ENCODE measurements around the gene MAP3K19. TPM values are rescaled to one million over a fixed set of nuclear protein-coding genes. Genes with fewer than 3 reads are reported as not detected.
"Not testable (repeated sequence)": the region's sequence is repeated elsewhere in the genome, so short reads cannot be mapped to it uniquely, and the experiment has no call there.

The MAP3K19 gene
- total RNA-seq, 4 donors from 2014 or later: not detected

DNA sequence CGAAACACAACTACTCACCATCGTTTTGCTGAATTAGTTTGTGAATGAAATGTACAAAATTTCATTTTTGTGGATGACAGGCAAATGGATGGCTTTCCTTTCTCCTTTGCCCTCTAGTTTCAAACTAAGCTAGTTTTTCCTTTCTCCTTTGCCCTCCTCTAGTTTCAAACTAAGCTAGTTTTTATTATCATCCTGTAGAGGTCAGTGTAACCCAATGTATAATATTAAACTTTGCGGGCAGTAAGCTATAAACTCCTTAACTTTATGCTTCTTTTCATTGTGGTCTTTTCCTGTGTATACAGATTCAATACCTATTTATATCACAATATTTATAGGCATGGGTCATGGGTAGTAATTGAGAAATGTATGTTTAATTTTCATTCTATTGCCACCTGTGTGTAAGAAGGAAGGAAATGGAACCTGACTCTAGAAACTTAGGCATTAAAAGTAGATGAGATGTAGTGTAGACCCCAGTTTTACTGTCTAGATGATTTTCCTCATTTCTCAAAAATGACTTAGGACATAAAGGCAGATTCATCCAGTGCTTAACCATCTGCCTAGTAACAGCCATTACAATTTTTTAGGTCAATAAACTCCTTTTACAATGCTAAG is 58.1 kb downstream of the MAP3K19 start:
- ATAC-seq (ENCODE audit: low FRiP score) (no peak), DNase-seq (ENCODE audit: low spot score) (no peak)
- TF ChIP-seq, protein P1, sequence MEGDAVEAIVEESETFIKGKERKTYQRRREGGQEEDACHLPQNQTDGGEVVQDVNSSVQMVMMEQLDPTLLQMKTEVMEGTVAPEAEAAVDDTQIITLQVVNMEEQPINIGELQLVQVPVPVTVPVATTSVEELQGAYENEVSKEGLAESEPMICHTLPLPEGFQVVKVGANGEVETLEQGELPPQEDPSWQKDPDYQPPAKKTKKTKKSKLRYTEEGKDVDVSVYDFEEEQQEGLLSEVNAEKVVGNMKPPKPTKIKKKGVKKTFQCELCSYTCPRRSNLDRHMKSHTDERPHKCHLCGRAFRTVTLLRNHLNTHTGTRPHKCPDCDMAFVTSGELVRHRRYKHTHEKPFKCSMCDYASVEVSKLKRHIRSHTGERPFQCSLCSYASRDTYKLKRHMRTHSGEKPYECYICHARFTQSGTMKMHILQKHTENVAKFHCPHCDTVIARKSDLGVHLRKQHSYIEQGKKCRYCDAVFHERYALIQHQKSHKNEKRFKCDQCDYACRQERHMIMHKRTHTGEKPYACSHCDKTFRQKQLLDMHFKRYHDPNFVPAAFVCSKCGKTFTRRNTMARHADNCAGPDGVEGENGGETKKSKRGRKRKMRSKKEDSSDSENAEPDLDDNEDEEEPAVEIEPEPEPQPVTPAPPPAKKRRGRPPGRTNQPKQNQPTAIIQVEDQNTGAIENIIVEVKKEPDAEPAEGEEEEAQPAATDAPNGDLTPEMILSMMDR (IDR thresholded peaks at IDR 0.05): no peak

DNA sequence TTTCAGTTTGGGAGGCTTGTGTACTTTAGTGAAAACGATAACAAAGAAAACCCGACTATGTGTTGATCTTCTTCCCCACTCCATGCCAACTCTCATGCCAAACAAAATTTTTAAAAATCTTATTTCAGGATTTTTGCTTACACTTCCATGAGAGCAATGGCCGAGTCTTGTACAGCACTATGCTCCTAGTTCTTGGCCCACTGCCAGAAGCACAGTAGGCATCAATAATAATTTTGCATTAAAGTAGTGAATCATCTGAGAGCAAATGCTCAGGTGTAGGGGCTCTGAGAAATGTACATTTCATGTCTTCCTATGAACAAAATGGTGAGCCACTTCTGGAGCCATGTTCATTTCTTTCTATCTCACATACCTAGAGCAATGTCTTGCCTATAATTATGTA is 62.2 kb downstream of the MAP3K19 start:
- no peak for DNase-seq (ENCODE audit: low spot score)
- TF ChIP-seq, protein P1 (IDR thresholded peaks at IDR 0.05): no peak
- no peak for ATAC-seq (ENCODE audit: low FRiP score)

DNA sequence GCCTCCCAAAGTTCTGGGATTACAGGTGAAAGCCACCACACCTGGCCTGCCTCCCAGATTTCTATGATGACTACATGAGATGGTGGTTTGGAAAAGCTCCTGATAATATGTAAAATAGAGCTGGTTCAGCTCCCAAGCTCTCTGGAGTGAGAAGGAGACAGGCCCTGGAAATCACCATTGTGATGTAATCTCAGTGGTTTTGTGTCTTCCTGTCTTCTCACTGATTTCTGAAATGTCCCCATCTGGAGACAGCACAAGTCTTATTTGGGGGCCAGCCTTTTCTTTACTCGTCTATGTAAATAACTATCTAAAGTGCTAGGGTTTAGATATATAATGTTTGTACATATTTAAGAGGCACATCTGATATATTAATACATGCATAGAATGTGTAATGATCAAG is 64.6 kb downstream of the MAP3K19 start:
- no peak for ATAC-seq (ENCODE audit: low FRiP score)

DNA sequence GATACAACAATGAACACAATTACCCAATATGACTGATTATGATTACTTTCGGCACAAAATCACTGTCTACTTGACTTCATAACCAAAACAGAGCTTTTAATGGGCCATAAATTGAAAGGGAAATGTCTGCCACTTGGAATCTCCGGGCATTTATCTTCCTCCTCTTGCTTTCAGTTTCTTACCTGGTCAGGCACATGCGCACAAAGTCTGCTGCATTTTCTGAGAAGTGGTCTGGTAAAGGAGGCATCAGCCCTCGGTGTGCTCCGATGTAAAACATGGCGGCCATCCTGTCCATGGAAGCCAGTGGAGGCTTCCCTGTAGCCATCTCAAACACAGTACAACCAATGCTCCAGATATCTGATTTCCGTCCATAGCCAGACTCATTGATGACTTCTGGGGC is 66.6 kb downstream of the MAP3K19 start:
- DNase-seq (ENCODE audit: low spot score) (no peak), ATAC-seq (ENCODE audit: low FRiP score) (no peak)
- TF ChIP-seq, protein P1 (IDR thresholded peaks at IDR 0.05): no peak

More for the DNA sequence above, 64.6 kb downstream of the MAP3K19 start:
- TF ChIP-seq, protein P1 (IDR thresholded peaks at IDR 0.05): no peak
- no peak for DNase-seq (ENCODE audit: low spot score)

DNA sequence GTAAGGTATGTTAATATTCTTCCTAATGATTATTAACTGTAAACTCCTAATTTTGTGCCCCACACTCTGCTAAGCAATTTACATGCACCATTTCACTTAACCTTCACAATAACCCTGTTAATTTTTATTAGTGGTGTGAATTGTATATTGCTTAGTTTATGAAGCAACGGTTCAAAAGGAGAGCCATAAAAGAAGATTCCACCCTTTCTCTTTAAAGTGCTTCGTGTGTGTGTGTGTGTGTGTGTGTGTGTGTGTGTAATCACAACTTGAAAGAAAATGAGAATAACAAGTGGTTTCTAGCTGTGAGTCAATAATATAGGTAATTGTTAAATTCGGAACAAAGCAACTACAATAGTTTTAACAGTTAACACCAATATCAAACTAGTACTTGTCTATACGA is 68.0 kb downstream of the MAP3K19 start:
- TF ChIP-seq, protein P1 (IDR thresholded peaks at IDR 0.05): no peak
- DNase-seq (ENCODE audit: low spot score) (no peak), ATAC-seq (ENCODE audit: low FRiP score) (no peak)

DNA sequence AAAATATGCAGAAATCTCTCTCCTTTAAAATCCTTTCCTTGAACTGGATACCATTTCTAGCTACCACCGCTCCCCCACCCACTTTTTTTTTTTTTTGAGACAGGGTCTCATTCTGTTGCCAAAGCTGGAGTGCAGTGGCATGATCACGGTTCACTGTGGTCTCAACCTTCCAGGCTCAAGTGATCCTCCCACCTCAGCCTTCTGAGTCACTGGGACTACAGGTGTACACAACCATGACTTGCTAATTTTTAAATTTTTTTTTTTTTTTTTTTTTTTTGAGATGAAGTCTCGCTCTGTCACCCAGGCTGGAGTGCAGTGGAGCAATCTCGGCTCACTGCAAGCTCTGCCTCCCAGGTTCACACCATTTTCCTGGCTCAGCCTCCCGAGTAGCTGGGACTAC is 70.1 kb downstream of the MAP3K19 start:
- not testable (repeated sequence) for ATAC-seq (ENCODE audit: low FRiP score); DNase-seq (ENCODE audit: low spot score)

DNA sequence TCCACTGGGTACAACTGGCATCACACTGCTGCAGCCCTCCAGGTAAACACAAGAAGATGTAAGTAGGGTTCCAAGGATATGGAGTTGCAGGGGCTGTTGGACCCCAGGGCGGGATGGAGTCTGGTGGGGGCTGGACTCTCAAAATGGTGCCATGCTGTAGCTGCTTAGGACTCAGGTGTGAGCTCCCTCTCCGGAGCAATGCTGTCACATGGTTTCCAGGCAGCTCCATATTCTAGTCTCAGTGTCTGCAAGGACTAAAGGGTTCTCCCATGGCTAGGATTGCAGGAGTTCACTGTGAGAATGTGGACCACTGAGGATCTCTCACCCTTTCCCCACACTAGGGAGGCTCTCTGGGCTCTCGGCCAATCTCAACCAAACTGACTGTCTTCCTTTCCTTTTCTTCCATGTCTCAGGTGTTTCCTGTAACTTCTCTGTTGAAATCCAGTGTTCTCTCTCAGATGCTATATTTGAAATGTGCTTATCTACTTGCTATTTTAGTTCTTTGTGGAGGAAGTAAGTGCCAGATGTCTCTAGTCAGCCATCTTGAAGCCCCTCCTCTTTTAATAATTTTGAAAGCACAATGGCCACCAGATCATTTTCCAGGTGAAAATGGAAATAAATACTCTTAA is 71.1 kb downstream of the MAP3K19 start:
- no peak for ATAC-seq (ENCODE audit: low FRiP score)
- TF ChIP-seq, protein P1 (IDR thresholded peaks at IDR 0.05): no peak
- DNase-seq (ENCODE audit: low spot score): no peak
